GM18951 (cell line): ENCODE data around the gene DET1.
"Not testable (repeated sequence)": the region's sequence is repeated elsewhere in the genome, so short reads cannot be mapped to it uniquely, and the experiment has no call there.

Experiments used
- POLR2A ChIP-seq: IDR thresholded peaks from 4 replicates; pipeline ENCODE4 v1.6.1; 2011; ENCODE audit warnings: mild to moderate bottlenecking; ENCODE audit not compliant: insufficient read length, insufficient read depth; ENCODE audit errors: extremely low read depth
- in situ Hi-C: fragments of 300-500 bp; cut with MboI; formaldehyde crosslinking; loops from one replicate; pipeline ENCODE4 v1.12.0; 2022; ENCODE audit warnings: low sequenced_read_pairs, mixed read lengths, inconsistent platforms; ENCODE audit not compliant: unreplicated experiment

The DET1 gene

GRCh38 chr15:88470625-88471372 lies 75.7 kb downstream of the DET1 start:
- in situ Hi-C loops: no loop called here
- no peak for TF ChIP-seq POLR2A

- in situ Hi-C loops: no loop called here
- no peak for TF ChIP-seq POLR2A
Measured at GRCh38 chr15:88469321-88469720, 77.2 kb downstream of the DET1 start.

- in situ Hi-C loops: not testable (repeated sequence)
Measured at GRCh38 chr15:88468721-88469120, 77.8 kb downstream of the DET1 start.

GRCh38 chr15:88467935-88468528 lies 78.4 kb downstream of the DET1 start:
- in situ Hi-C loops: no loop called here

GRCh38 chr15:88467073-88467934 lies 79.2 kb downstream of the DET1 start, which contains the start of the genes MRPL46 and MRPS11:
Gene MRPL46 (minus strand): TSS chr15:88467388. CDS start chr15:88467377, 11 bp downstream.
Gene MRPS11 (plus strand): TSS chr15:88467708. CDS start chr15:88467718, 10 bp downstream.
- in situ Hi-C loops: no loop called here

More at GRCh38 chr15:88467935-88468528, 78.4 kb downstream of the DET1 start:
- no peak for TF ChIP-seq POLR2A

GRCh38 chr15:88465633-88466224 lies 80.8 kb downstream of the DET1 start:
- in situ Hi-C loops: no loop called here
- no peak for TF ChIP-seq POLR2A

More at GRCh38 chr15:88467073-88467934, 79.2 kb downstream of the DET1 start, which contains the start of the genes MRPL46 and MRPS11:
- TF ChIP-seq POLR2A: peak; percentile 67

- TF ChIP-seq POLR2A: no peak
- in situ Hi-C loops: no loop called here
Measured at GRCh38 chr15:88463870-88464532, 82.5 kb downstream of the DET1 start.
